ENCODE measurements around the gene CHAT. TPM values are rescaled to one million over a fixed set of nuclear protein-coding genes. Genes with fewer than 3 reads are reported as not detected.

CHAT gene
- total RNA-seq, 2 experiments from 2014 or later, result not detected

DNA sequence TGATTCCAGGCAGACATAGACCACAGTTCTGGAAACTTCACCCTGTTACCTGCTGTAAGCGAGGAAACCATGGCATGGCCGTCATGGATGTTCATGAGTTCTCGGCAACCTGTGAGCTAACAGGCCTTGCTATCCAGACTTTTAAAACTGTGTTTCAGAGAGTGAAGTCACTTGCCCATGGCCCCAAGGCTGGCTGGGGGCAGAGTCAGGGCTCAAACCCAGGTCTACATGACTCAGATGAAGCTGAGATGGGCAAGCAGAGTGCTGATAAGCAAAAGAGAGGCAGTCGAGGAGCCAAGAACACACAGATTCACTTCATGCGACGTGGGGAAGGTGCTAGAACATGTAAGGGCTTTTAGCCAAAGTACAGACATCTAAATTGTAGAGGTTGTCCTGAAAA lies 97.1 kb downstream of the CHAT start:
- Mint-ChIP-seq H3K27me3 (peaks cover 25% of the 10 kb centered on the region), H3K4me1 (ENCODE audit: low read depth) (no peaks in the 10 kb centered on the region), H3K4me3 (no peak overlapping the region), H3K36me3 (ENCODE audit: low read depth) (no peaks in the 10 kb centered on the region), H3K27ac (no peak overlapping the region), H3K9me3 (no peaks in the 10 kb centered on the region)
- TF ChIP-seq, protein P1, sequence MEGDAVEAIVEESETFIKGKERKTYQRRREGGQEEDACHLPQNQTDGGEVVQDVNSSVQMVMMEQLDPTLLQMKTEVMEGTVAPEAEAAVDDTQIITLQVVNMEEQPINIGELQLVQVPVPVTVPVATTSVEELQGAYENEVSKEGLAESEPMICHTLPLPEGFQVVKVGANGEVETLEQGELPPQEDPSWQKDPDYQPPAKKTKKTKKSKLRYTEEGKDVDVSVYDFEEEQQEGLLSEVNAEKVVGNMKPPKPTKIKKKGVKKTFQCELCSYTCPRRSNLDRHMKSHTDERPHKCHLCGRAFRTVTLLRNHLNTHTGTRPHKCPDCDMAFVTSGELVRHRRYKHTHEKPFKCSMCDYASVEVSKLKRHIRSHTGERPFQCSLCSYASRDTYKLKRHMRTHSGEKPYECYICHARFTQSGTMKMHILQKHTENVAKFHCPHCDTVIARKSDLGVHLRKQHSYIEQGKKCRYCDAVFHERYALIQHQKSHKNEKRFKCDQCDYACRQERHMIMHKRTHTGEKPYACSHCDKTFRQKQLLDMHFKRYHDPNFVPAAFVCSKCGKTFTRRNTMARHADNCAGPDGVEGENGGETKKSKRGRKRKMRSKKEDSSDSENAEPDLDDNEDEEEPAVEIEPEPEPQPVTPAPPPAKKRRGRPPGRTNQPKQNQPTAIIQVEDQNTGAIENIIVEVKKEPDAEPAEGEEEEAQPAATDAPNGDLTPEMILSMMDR (IDR thresholded peaks at IDR 0.05), result no peak
- Histone ChIP-seq H3K9me3 (ENCODE audit: control insufficient read depth in 1 of 2, insufficient read depth in 1 of 2, low read length in 2 of 2) (peaks cover 0 to 4% of the 10 kb centered on the region in 2 experiments), H3K4me1 (ENCODE audit: insufficient read depth, low read length) (no peaks in the 10 kb centered on the region), H3K36me3 (ENCODE audit: insufficient read depth, low read length) (no peaks in the 10 kb centered on the region), H3K4me3 (ENCODE audit: low read length) (no peak overlapping the region), H3K27ac (ENCODE audit: low read depth in 1 of 2, low read length in 2 of 2) (no peak overlapping the region), H3K27me3 (ENCODE audit: control insufficient read depth in 1 of 2, insufficient read depth in 2 of 2, low read length in 2 of 2) (no peaks in the 10 kb centered on the region)
- intact Hi-C loops (cut with DNase I, micrococcal nuclease), result no loop called here
- no peak for DNase-seq
- ATAC-seq (ENCODE audit: poor library complexity), result no peak
- ChIA-PET CTCF (no interaction called here), POLR2A (no interaction called here)

DNA sequence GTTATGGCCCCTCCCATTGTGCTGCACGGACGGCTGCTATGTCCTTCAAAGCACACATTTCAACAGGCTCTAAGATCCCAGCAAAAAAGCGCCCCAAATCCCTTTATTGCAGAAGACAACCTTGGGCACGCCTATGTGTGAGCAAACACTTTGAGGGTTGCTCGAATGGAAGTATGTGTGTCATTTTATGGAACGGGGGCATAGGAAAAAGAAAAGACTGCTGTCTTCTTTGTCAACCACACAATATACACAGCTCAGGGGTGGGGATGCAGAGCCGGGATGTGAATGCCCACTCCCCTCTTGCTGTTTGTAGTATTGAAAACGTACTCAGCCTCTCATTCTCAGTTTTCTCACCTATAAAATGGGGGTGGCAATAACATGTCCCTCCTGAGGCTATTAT lies 97.6 kb downstream of the CHAT start:
- no peaks in the 10 kb centered on the region for H3K27me3 ChIP-seq (ENCODE audit: control insufficient read depth in 1 of 2, insufficient read depth in 2 of 2, low read length in 2 of 2)
- no peaks in the 10 kb centered on the region for H3K36me3 ChIP-seq (ENCODE audit: insufficient read depth, low read length)
- H3K9me3 ChIP-seq (ENCODE audit: control insufficient read depth in 1 of 2, insufficient read depth in 1 of 2, low read length in 2 of 2), result peaks cover 0 to 4% of the 10 kb centered on the region in 2 experiments
- ATAC-seq (ENCODE audit: poor library complexity) (no peak), DNase-seq (no peak)
- Mint-ChIP-seq H3K4me3 (no peak overlapping the region), H3K9me3 (no peaks in the 10 kb centered on the region), H3K27me3 (peaks cover 25% of the 10 kb centered on the region), H3K36me3 (ENCODE audit: low read depth) (no peaks in the 10 kb centered on the region), H3K4me1 (ENCODE audit: low read depth) (no peaks in the 10 kb centered on the region), H3K27ac (no peak overlapping the region)
- intact Hi-C loops (cut with DNase I, micrococcal nuclease), result no loop called here
- no peaks in the 10 kb centered on the region for H3K4me1 ChIP-seq (ENCODE audit: insufficient read depth, low read length)
- no peak overlapping the region for H3K4me3 ChIP-seq (ENCODE audit: low read length)
- POLR2A ChIA-PET, result no interaction called here
- CTCF ChIA-PET, result no interaction called here
- TF ChIP-seq, protein P1 (IDR thresholded peaks at IDR 0.05), result no peak
- no peak overlapping the region for H3K27ac ChIP-seq (ENCODE audit: low read depth in 1 of 2, low read length in 2 of 2)

DNA sequence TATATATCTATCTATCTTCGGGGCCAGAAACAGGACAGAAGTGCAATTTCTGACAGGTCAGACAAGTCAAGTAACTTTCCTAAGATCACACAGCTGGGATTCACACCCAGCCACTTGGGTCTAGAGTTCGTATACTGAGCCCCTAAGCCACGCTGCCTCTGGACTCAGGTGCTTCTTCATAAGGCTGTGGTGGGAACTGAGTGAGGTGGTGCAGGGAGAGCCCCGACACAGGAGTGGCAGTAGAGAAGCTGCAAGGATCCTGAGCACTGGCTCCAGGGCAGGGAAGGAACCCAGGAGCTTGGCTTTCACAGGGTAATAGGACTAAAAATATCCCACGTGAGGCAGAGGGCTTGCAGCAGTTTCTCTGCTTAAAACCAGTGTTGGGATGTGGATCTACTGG lies 99.4 kb downstream of the CHAT start:
- Mint-ChIP-seq H3K9me3 (no peaks in the 10 kb centered on the region), H3K4me1 (ENCODE audit: low read depth) (no peaks in the 10 kb centered on the region), H3K36me3 (ENCODE audit: low read depth) (no peaks in the 10 kb centered on the region), H3K27me3 (peaks cover 29% of the 10 kb centered on the region), H3K4me3 (no peak overlapping the region), H3K27ac (no peak overlapping the region)
- DNase-seq (no peak), ATAC-seq (ENCODE audit: poor library complexity) (no peak)
- H3K9me3 ChIP-seq (ENCODE audit: control insufficient read depth in 1 of 2, insufficient read depth in 1 of 2, low read length in 2 of 2), result peaks cover 0 to 4% of the 10 kb centered on the region in 2 experiments
- POLR2A ChIA-PET, result no interaction called here
- CTCF ChIA-PET, result no interaction called here
- H3K36me3 ChIP-seq (ENCODE audit: insufficient read depth, low read length), result no peaks in the 10 kb centered on the region
- H3K4me3 ChIP-seq (ENCODE audit: low read length), result no peak overlapping the region
- H3K27ac ChIP-seq (ENCODE audit: low read depth in 1 of 2, low read length in 2 of 2), result no peak overlapping the region
- no peaks in the 10 kb centered on the region for H3K4me1 ChIP-seq (ENCODE audit: insufficient read depth, low read length)
- intact Hi-C loops (cut with DNase I, micrococcal nuclease), result no loop called here
- no peaks in the 10 kb centered on the region for H3K27me3 ChIP-seq (ENCODE audit: control insufficient read depth in 1 of 2, insufficient read depth in 2 of 2, low read length in 2 of 2)
- TF ChIP-seq, protein P1 (IDR thresholded peaks at IDR 0.05), result no peak

Other genes with a start within 250 kb of the CHAT start
- not detected for gene DRGX, start 217.9 kb upstream of the CHAT start, total RNA-seq
- gene ERCC6, start 74.9 kb upstream of the CHAT start, total RNA-seq, result 10 to 100 TPM; 33.3 to 39.0 TPM
- not detected for gene SLC18A3, start 3.7 kb upstream of the CHAT start, total RNA-seq
- not detected for gene C10orf53, start 65.6 kb downstream of the CHAT start, total RNA-seq
- gene OGDHL, start 148.3 kb downstream of the CHAT start, total RNA-seq, result not detected

Measured in CD4-positive, alpha-beta T cell (primary cell).